Measurements from ENCODE around the gene RASA2. TPM values are rescaled to one million over a fixed set of nuclear protein-coding genes. Genes with fewer than 3 reads are reported as not detected.

The RASA2 gene
- polyA plus RNA-seq, 1 donor from 2014 or later = 37.5 TPM

GRCh38 chr3:141485641-141486495, 959 bp upstream of the RASA2 start:
- no peak for TF ChIP-seq EP300 (conservative IDR thresholded peaks at IDR 0.05; ENCODE audit: poor library complexity, severe bottlenecking)
- TF ChIP-seq SMC3 (conservative IDR thresholded peaks at IDR 0.05; ENCODE audit: poor library complexity) = no peak
- TF ChIP-seq MXI1 (conservative IDR thresholded peaks at IDR 0.05; ENCODE audit: poor library complexity, severe bottlenecking) = no peak
- TF ChIP-seq RAD21 (conservative IDR thresholded peaks at IDR 0.05) = no peak
- no peak for TF ChIP-seq EZH2 (IDR thresholded peaks at IDR 0.05; ENCODE audit: borderline replicate concordance, insufficient read depth, low read length, poor library complexity, severe bottlenecking)
- TF ChIP-seq, protein P1, sequence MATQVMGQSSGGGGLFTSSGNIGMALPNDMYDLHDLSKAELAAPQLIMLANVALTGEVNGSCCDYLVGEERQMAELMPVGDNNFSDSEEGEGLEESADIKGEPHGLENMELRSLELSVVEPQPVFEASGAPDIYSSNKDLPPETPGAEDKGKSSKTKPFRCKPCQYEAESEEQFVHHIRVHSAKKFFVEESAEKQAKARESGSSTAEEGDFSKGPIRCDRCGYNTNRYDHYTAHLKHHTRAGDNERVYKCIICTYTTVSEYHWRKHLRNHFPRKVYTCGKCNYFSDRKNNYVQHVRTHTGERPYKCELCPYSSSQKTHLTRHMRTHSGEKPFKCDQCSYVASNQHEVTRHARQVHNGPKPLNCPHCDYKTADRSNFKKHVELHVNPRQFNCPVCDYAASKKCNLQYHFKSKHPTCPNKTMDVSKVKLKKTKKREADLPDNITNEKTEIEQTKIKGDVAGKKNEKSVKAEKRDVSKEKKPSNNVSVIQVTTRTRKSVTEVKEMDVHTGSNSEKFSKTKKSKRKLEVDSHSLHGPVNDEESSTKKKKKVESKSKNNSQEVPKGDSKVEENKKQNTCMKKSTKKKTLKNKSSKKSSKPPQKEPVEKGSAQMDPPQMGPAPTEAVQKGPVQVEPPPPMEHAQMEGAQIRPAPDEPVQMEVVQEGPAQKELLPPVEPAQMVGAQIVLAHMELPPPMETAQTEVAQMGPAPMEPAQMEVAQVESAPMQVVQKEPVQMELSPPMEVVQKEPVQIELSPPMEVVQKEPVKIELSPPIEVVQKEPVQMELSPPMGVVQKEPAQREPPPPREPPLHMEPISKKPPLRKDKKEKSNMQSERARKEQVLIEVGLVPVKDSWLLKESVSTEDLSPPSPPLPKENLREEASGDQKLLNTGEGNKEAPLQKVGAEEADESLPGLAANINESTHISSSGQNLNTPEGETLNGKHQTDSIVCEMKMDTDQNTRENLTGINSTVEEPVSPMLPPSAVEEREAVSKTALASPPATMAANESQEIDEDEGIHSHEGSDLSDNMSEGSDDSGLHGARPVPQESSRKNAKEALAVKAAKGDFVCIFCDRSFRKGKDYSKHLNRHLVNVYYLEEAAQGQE (IDR thresholded peaks at IDR 0.05; ENCODE audit: borderline replicate concordance) = no peak
- no peak for TF ChIP-seq POLR2AphosphoS5 (IDR thresholded peaks at IDR 0.05)
- H3K4me2 ChIP-seq (ENCODE audit: low read length) = peak overlapping the region; percentile 60
- H3K27ac ChIP-seq (ENCODE audit: low read length) = peak overlapping the region; percentile 29
- H4K20me1 ChIP-seq (ENCODE audit: insufficient read depth) = no peaks in the 10 kb centered on the region
- H3K27me3 ChIP-seq (ENCODE audit: insufficient read depth, low read depth, low read length) = no peaks in the 10 kb centered on the region
- H3K79me2 ChIP-seq (replicated peaks; ENCODE audit: insufficient read depth, low read length) = peaks cover 22% of the 10 kb centered on the region
- H3K4me3 ChIP-seq (ENCODE audit: low read length) = peak overlapping the region; percentile 63
- peaks cover 7% of the 10 kb centered on the region for H3F3A ChIP-seq (ENCODE audit: insufficient read depth, low read length, poor library complexity, severe bottlenecking)
- no peaks in the 10 kb centered on the region for H3K36me3 ChIP-seq (ENCODE audit: insufficient read depth, low read length)
- H2AFZ ChIP-seq (ENCODE audit: low read depth, low read length) = peak overlapping the region; percentile 42
- no peaks in the 10 kb centered on the region for H3K9me2 ChIP-seq (ENCODE audit: insufficient read depth, low read length)
- no peak overlapping the region for H3K9ac ChIP-seq (ENCODE audit: low read length)
- no peaks in the 10 kb centered on the region for H3K9me3 ChIP-seq (ENCODE audit: low read length)

DNA sequence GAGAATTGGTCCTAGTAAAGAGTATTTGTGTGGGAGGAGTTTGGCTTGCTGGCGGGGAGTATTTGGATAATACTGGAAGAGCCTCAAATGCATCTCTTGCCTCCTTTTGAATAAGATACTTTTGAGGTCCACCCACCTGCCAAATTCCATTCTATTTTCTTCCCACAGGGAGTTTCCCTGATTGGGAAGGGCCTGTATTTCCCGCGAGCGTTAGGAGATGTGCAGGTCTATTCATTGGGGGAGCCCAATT, 406 bp upstream of the RASA2 start:
- H3K9ac ChIP-seq (ENCODE audit: low read length) = peak overlapping the region; percentile 47
- no peaks in the 10 kb centered on the region for H3K36me3 ChIP-seq (ENCODE audit: insufficient read depth, low read length)
- H4K20me1 ChIP-seq (ENCODE audit: insufficient read depth) = no peaks in the 10 kb centered on the region
- H2AFZ ChIP-seq (ENCODE audit: low read depth, low read length) = peak overlapping the region; percentile 42
- peaks cover 28% of the 10 kb centered on the region for H3K79me2 ChIP-seq (replicated peaks; ENCODE audit: insufficient read depth, low read length)
- no peaks in the 10 kb centered on the region for H3K9me3 ChIP-seq (ENCODE audit: low read length)
- peaks cover 7% of the 10 kb centered on the region for H3F3A ChIP-seq (ENCODE audit: insufficient read depth, low read length, poor library complexity, severe bottlenecking)
- peak overlapping the region; percentile 63 for H3K4me3 ChIP-seq (ENCODE audit: low read length)
- no peaks in the 10 kb centered on the region for H3K9me2 ChIP-seq (ENCODE audit: insufficient read depth, low read length)
- TF ChIP-seq POLR2AphosphoS5 (IDR thresholded peaks at IDR 0.05) (no peak), CTCF (IDR thresholded peaks at IDR 0.05; ENCODE audit: poor library complexity, severe bottlenecking) (no peak), EZH2 (IDR thresholded peaks at IDR 0.05; ENCODE audit: borderline replicate concordance, insufficient read depth, low read length, poor library complexity, severe bottlenecking) (no peak), TAF1 (IDR thresholded peaks at IDR 0.05; ENCODE audit: low read depth) (no peak), RAD21 (conservative IDR thresholded peaks at IDR 0.05) (no peak), MXI1 (conservative IDR thresholded peaks at IDR 0.05; ENCODE audit: poor library complexity, severe bottlenecking) (no peak), SMC3 (conservative IDR thresholded peaks at IDR 0.05; ENCODE audit: poor library complexity) (no peak)
- TF ChIP-seq, protein P1 (IDR thresholded peaks at IDR 0.05; ENCODE audit: borderline replicate concordance) = no peak
- peak overlapping the region; percentile 60 for H3K4me2 ChIP-seq (ENCODE audit: low read length)
- H3K27me3 ChIP-seq (ENCODE audit: insufficient read depth, low read depth, low read length) = no peaks in the 10 kb centered on the region
- H3K27ac ChIP-seq (ENCODE audit: low read length) = peak overlapping the region; percentile 29
